Mucosa of descending colon (tissue), 3 donors: ENCODE data around the gene METTL8. TPM values are rescaled to one million over a fixed set of nuclear protein-coding genes. Genes with fewer than 3 reads are reported as not detected.

Experiments used
- ATAC-seq: fragments of 200-7000 bp; cut with Tn5 transposase; one replicate; pipeline ENCODE4 v1.9.1; 2020; ENCODE audit warnings: mild to moderate bottlenecking, moderate library complexity
- DNase-seq, 3 donors: peaks; one replicate each; pipeline ENCODE4 v3.0.0-alpha.2; 2020
- H3K36me3 ChIP-seq: fragments of 200-600 bp; one replicate; pipeline ENCODE4 v1.8.0; 2021; ENCODE audit warnings: low read depth, mild to moderate bottlenecking
- H3K4me1 ChIP-seq: fragments of 200-600 bp; one replicate; pipeline ENCODE4 v1.8.0; 2021; ENCODE audit warnings: low read depth, mild to moderate bottlenecking
- H3K4me3 ChIP-seq: fragments of 200-600 bp; one replicate; pipeline ENCODE4 v1.8.0; 2021; ENCODE audit warnings: mild to moderate bottlenecking
- H3K9me3 ChIP-seq: fragments of 200-600 bp; one replicate; pipeline ENCODE4 v1.8.0; 2021; ENCODE audit warnings: mild to moderate bottlenecking
- CTCF ChIP-seq: fragments of 200-600 bp; IDR thresholded peaks from one replicate; pipeline ENCODE4 v1.8.0; 2022; ENCODE audit warnings: antibody characterized with exemption, mild to moderate bottlenecking
- intact Hi-C, 2 donors: fragments of 100-400 bp; cut with DNase I in 1 of 2; cut with micrococcal nuclease in 1 of 2; formaldehyde crosslinking; loops; one replicate each; pipeline versions ENCODE4 v1.11.0 to v1.11.1; 2022; cut with DNase I, micrococcal nuclease
- total RNA-seq, 3 donors: library from RNA; stranded (reverse); fragmentation: NEBNext Ultra II Directional in 2 of 3; extraction: Animal tissue kit (Norgen Biotek cat#: 25700) in 2 of 3; gene quantifications; one replicate each; pipeline versions ENCODE4 v1.2.1 to v1.2.4, GENCODE V29; 2021 to 2023
- donor health status: DM: no; HTN: no; CAD: no; lungs with moderate emphysema.
- donor health status: DM: no; HTN: no; CAD: no.
- donor health status: DM: no; HTN: yes; CAD: no.

The METTL8 gene
- total RNA-seq, 3 donors from 2014 or later, result 15.9 to 44.9 (median 20.7) TPM

- DNase-seq, result peak; percentile 95 to 97 (median 97)
- H3K4me3 ChIP-seq, result peak within 1 kb of the TSS; percentile 41
- TF ChIP-seq CTCF, result no peak
- no peaks in the 10 kb centered on the region for H3K36me3 ChIP-seq
- H3K4me1 ChIP-seq, result peaks cover 15% of the 10 kb centered on the region
- intact Hi-C loops, result loop anchor here in 1 of 2 donors (10.0 kb wide), 1 partner anchor 270 kb away; the partner anchor contains the start of gene TLK1
- H3K9me3 ChIP-seq, result no peaks in the 10 kb centered on the region
- ATAC-seq, result peak; percentile 95
Observed at GRCh38 chr2:171434013-171434989, 511 bp upstream of the METTL8 start, which contains the start of gene DCAF17. Gene DCAF17 (plus strand): TSS chr2:171434226. CDS start chr2:171434578, 352 bp downstream.

GRCh38 chr2:171432969-171433762, 624 bp downstream of the METTL8 start:
- ATAC-seq (peak; percentile 46), DNase-seq (peak; percentile 66 to 73 (median 69))
- peak overlapping the region; percentile 41 for H3K4me3 ChIP-seq
- no peaks in the 10 kb centered on the region for H3K9me3 ChIP-seq
- peaks cover 15% of the 10 kb centered on the region for H3K4me1 ChIP-seq
- intact Hi-C loops, result loop anchor here in 1 of 2 donors (10.0 kb wide), 1 partner anchor 268 kb away; the partner anchor contains the start of gene TLK1
- H3K36me3 ChIP-seq, result no peaks in the 10 kb centered on the region
- no peak for TF ChIP-seq CTCF

GRCh38 chr2:171432206-171432968, 1.4 kb downstream of the METTL8 start:
- DNase-seq, result no peak
- no peaks in the 10 kb centered on the region for H3K36me3 ChIP-seq
- H3K4me3 ChIP-seq, result no peak overlapping the region
- TF ChIP-seq CTCF, result no peak
- no peak for ATAC-seq
- intact Hi-C loops, result loop anchor here in 1 of 2 donors (10.0 kb wide), 1 partner anchor 268 kb away; the partner anchor contains the start of gene TLK1
- H3K4me1 ChIP-seq, result peaks cover 15% of the 10 kb centered on the region
- no peaks in the 10 kb centered on the region for H3K9me3 ChIP-seq

- intact Hi-C loops, result loop anchor here in 1 of 2 donors (10.0 kb wide), 1 partner anchor 267 kb away; the partner anchor contains the start of gene TLK1
- no peak overlapping the region for H3K4me3 ChIP-seq
- DNase-seq (peak in 2 of 3 donors; percentile 5 to 27), ATAC-seq (no peak)
- H3K36me3 ChIP-seq, result no peaks in the 10 kb centered on the region
- H3K4me1 ChIP-seq, result peaks cover 15% of the 10 kb centered on the region
- no peaks in the 10 kb centered on the region for H3K9me3 ChIP-seq
- TF ChIP-seq CTCF, result no peak
Observed at GRCh38 chr2:171431677-171432167, 2.1 kb downstream of the METTL8 start.
